Stimulated activated CD8-positive, alpha-beta memory T cell treated with anti-CD3 and anti-CD28 coated beads, Interleukin-7, amount 100 ng/mL, for 48 hours (primary cell): ENCODE results near the gene AHCTF1.
"Not testable (repeated sequence)": the region's sequence is repeated elsewhere in the genome, so short reads cannot be mapped to it uniquely, and the experiment has no call there.

Experiments
- DNase-seq, 2 donors: peaks; one replicate each; pipeline ENCODE4 v3.0.0-alpha.2; 2020; ENCODE audit warnings: low read depth in 1 of 2; ENCODE audit errors: extremely low read depth in 1 of 2

Gene AHCTF1

DNA sequence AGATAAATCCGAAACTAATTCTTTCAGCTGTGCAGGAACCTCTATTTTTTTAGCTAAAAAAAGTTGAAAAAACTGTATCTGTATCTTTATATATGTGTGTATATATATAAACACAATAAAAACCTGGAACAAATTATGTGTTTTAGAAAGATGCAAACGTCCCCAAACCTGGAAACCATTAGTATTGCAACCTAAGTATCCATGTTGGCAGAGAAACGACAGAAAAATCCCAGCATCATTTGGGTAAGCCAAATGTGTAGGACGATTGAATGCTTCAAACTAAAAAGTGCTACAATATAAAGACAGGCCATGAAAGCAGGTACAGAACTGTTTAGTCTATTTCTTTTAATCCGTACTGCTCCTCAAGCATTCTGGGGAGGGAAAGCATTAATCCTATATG, 87.9 kb downstream of the AHCTF1 start:
- DNase-seq: no peak

DNA sequence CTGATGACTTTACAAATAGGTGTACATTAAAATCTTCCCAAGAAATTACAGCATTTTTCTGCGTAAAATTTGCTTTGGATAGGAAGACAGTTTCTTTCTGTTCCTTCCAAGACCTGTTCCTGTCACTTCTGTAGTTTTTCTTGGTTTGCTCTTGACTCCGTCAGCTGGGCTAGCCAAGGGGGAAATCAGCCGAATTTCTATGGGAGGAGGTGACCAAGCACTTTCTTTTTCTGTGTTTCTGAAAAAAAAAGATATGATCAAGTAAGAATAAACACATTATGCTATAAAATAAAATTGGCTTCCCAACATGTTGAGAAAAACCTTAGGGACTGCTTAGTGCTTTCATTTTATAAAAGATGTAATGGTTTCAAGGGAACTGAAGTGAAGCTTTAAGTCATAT, 91.0 kb downstream of the AHCTF1 start:
- DNase-seq: not testable (repeated sequence)

DNA sequence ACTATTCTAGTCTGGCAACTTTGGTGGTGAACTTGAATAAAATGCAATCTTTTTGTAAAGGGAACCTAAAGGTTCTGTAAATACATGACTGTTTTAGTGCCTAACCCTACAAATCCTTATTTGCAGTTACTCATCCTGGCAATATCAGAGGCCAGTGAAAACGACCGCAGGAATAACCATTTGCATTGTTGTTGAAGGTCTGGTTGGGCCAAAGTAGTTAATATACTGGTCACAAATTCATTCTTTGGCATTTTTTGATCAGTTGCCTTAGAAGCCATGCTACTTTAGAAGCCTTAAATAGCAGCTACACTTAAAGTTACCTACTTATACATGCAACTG, 93.7 kb downstream of the AHCTF1 start:
- DNase-seq: no peak

DNA sequence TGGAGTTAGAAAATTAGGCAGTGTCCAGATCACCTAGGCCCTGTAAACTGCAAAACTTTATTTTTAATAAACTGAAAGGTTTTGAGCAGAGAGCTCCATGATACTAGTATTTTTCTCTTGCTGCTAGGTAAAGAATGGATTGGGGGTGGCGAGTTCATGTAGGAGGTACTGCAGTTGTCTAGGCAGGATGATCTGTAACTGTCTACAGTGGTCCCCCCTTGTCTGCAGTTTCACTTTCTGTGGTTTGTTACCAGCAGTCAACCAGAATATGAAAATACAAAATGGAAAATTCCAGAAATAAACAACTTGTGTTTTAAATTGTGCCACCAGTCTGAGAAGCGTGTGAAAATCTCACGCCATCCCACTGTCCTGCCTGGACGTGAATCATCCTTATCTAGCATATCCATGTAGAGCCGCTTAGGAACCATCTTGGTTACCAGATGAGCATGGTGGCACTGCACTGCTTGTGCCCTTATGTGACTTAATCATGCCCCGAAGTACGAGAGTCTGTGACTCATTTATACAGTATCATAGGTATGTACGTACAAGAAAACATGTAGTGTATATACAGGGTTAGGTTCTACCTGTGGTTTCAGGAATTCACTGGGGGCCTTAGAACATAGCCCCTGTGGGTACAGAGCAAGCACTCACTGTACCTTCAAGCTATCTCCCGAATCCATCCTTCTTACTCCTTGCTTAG, 94.2 kb downstream of the AHCTF1 start:
- no peak for DNase-seq

DNA sequence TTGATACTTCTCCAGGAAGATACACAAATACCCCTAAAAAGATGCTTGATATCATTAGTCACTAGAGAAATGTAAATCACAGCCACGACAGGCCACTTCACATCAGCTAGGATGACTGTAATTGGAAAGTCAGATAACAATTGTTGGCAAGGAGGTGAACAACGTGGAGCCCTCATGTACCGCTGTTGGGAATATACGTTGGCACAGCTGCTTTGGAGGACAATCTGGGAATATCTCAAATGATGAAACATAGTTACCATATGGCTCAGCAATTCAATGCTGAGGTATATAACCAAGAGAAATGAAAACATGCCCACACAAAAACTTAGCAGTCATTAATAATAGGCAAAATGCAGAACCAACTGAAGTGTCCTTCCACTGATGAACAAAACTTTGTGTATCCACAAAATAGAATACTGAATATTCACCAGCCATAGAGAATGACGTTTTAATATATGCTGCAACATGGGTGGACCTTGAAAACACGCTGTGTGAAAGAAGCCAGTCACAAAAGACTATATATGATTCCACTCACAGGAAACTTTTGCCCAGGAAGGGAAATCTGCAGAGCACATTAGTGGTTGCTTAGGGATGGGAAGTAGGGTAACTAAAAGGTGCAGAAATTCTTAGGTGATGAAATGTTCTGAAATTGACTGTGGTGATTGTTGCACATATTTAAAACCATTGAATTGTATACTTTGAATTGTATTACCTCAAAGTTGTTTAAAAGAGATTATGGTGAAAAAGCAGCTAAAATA, 95.4 kb downstream of the AHCTF1 start:
- DNase-seq: no peak

DNA sequence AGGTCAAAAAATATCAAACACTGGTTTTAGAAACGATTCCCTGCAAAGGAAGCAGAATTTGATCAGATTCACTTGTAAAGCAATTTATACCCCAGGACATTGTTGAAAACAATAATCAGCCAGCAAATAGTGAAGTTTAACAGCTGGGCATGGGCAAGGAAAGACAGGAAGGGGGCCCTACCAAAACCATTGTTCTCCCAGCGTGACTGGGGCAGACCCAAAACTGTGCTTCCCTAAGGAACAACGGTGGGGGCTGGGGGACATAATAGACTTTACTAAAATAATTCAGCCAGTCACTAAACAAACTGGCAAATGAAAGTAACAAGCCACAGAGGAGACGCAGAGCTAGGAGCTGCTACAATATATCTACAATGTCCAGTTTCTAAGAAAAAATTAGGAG, 100.2 kb downstream of the AHCTF1 start:
- DNase-seq: no peak

DNA sequence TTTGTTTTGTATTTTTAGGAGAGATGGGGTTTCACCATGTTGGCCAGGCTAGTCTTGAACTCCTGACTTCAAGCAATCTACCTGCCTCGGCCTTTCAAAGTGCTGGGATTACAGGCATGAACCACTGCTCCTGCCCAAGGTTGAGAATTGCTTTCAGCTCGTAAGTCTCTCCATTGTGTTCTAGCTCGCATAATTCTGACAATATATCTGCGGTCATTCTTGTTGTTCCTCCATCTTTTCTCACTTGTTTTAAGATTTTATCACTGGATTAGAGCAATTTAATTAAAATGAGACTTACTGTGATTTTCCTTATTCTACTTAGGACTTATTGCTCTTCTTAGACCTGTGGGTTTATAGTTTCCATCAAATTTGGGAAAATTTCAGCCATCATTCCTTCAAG, 102.9 kb downstream of the AHCTF1 start:
- DNase-seq: no peak

DNA sequence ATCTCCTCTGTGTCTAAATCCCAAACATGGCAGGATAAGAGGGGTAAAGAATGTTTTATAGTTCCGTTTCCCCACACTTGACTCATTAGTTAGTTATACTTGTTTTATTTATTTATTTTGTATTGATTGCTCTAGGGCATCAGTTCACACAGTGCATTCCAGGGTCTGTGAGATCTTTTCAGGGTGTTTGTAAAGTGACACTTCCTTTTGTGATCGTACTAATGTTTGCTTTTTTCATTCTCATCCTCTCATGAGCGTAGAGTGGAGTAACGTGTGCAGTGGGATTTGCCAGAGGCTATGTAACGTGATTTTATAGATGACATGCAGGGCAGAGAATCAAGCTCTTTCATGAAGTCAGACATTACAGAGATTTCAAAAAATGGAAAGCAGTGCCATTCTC, 104.4 kb downstream of the AHCTF1 start:
- no peak for DNase-seq

DNA sequence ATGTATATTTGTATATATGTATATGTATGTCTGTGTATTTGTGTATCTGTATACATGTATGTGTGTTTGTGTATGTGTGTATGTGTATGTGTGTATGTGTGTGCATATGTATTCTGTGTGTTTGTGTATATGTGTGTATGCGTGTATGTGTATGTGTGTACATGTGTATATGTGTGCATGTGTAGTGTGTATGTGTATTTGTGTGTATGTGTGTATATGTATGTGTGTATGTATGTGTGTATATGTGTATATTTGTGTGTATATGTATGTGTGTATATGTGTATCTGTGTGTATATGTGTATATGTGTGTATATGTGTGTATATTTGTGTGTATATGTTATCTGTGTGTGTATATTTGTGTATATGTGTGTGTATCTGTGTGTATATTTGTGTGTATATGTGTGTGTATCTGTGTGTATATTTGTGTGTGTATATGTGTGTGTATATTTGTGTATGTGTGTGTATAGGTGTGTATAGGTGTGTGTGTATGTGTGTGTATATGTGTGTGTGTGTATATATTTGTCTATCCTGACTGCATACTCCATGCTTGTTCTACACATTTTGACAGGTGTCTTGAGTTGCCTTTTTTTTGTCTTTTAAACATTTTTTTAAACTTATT, 106.1 kb downstream of the AHCTF1 start:
- no peak for DNase-seq

DNA sequence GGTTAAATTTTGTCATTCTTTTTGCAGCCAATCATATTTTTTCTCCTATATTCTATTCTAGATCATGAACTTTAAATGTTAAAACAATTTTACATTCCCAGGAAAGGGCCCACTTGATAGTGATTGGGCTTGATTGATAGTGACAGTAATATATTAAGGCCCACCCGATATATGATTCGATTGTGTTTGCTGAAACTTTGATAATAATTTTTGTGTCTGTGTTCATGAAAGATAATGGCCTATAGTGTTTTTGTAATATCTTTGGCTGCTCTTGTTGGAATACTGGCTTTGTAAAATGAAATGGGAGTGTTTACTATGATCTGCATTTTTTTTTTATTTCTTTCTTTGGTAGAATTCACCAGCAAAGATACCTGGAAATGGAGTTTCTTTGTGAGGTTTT, 107.2 kb downstream of the AHCTF1 start:
- no peak for DNase-seq

DNA sequence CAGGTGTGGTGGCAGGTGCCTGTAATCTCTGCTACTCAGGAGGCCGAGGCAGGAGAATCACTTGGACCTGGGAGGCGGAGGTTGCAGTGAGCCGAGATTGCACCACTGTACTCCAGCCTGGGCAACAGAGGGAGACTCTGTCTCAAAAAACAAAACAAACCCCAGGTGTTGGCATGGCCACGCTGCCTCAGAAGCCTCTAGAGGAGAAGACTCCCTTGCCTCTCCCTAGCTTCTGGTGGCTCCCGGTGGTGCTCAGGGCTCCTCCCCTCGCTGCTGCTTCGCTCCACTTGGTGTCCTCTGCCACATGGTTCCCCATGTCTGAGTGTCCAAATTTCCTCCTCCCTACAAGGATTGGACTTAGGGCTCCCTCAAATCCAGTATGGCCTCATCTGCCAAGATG, 109.6 kb downstream of the AHCTF1 start:
- not testable (repeated sequence) for DNase-seq

DNA sequence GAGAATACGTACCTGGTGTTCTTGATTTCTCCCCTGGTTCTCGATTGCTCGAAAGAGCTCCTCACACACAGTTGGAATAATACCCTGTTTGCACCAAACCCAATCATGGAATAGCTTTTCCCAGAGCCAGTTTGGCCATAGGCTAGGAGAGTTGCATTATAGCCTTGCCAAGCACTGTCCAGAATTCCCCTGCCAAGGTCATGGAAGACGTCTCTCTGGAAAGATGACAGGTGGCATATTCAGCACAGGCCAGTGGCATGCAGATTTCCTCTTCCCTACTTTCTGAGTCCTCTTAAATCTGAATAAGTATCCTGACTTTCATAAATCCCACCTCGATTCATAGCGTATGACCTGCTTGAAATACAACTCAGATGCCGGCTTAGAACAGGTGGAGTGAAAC, 111.1 kb downstream of the AHCTF1 start:
- DNase-seq: no peak

DNA sequence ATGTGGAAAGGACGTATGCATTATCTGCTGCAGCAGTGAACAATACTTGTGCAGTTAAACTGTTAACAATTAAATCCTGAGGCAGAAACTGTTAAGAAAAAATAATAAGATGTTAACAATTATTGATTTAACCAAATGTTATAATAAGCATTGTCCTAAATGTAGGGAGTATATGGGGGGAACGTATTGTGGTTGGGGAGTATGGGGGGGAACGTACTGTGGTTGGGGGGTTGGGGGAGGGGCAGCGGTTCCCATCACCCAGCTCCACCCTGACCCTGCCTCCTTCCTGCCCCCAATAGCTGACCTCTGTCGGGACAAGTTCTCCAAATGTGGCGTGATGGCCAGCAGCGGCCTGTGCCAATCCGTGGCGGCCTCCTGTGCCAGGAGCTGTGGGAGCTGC, 114.0 kb downstream of the AHCTF1 start:
- DNase-seq: not testable (repeated sequence)

DNA sequence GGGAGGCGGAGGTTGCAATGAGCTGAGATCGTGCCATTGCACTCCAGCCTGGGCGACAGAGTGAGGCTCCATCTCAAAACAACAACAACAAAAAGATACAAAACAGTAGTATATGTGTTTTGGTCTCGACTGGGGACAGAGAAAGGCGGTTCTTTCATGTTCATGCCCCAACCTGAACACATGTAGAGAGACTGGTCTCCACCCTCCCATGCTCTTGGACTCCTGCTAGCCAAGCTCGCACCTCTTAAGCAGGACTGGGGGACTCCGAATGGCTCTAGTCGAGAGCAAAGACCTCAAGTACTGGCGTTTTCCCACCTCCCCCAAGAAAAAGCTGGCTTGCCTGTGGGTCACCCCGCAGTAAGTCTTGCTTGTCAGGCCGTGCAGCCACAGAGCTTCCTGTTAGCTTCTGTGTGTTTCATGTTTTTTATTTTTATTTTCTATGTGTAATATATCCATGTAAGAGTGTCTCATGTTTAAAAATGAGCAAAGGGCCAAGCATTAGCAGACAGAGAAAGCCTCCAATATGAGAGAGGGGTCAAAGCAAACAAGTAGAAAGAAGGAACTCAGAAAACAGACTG, 116.0 kb downstream of the AHCTF1 start:
- no peak for DNase-seq

DNA sequence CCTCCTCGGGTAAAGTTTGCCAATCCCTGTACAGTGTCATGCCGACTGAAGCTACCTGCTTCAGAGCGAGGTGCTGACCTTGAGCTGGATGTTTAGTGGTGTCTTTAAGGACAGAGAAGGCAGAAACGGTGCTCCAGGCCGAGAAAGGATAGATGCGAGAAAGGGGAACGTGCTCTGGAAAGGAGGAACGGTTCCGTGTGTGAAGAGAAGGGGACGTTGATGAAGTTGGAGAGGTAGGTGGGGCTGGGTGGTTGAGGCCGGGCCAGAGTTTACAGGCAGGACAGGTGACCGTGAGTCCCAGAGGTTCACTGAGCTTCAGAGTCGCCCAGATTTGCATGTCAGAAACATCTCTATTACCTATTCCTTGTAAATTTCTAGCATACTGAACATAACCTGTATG, 116.9 kb downstream of the AHCTF1 start:
- DNase-seq: no peak

DNA sequence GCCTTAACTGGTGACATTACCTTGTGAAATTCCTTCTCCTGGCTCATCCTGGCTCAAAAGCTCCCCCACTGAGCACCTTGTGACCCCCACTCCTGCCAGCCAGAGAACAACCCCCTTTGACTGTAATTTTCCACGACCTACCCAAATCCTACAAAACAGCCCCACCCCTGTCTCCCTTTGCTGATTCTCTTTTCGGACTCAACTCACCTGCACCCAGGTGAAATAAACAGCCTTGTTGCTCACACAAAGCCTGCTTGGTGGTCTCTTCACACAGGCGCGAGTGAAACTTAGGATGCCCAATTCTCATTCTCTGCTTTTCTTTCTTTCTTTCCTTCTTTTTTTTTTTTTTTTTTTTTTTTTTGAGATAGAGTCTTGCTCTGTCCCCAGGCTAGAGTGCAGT, 118.4 kb downstream of the AHCTF1 start:
- not testable (repeated sequence) for DNase-seq

DNA sequence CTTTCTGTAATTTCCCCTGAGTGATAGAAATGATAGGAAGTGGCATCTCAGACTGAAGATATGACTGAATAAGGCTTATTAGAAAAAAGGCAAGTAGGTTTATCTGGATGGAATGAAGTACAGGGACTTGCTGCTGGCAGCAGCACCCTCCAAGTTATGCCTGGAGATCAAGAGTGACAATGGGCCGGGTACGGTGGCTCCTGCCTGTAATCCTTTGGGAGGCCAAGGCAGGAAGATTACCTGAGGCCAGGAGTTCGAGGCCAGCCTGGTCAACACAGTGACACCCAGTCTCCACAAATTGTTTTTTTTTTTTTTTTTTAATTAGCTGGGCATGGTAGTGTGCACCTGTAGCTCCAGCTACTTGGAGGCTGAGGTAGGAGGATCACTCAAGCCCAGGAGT, 119.8 kb downstream of the AHCTF1 start:
- no peak for DNase-seq

DNA sequence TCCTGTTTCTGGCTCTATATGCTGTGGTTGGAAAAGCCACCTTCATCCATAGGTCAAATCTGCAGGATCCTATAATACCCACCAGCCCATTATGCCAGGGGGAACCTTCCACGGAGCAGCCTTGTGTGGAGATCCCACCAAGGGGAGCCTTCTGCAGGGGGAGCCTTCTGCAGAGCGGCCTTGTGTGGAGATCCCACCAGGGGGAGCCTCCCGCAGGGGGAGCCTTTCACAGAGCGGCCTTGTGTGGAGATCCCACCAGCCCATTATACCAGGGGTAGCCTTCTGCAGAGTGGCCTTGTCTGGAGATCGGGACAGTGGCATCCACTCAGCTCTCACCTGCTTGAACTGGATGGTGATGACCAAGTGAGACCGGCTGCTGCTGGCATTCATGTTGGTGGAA, 122.3 kb downstream of the AHCTF1 start:
- DNase-seq: no peak

DNA sequence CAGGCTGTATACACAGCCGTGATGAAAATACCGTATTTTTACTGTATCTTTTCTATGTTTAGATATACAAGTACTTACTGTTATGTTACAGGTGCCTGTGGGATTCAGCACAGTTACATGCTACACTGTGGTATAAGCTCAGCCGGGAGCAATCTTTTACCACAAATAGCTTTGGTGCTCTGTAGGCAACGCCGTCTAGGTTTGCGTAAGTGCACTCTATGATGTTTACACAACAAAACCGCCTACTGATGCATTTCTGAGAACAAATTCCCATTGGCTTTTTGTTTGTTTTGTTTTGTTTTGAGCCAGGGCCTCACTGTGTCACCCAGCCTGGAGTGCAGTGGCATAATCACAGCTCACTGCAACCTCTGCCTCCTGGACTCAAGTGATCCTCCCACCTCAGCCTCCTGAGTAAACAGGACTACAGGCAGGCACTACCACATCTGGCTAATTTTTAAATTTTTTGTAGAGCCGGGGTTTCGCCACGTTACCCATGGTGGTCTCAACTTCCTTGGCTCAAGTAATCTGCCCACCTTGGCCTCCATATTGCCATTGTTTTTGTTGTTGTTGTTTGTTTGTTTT, 126.5 kb downstream of the AHCTF1 start:
- no peak for DNase-seq

DNA sequence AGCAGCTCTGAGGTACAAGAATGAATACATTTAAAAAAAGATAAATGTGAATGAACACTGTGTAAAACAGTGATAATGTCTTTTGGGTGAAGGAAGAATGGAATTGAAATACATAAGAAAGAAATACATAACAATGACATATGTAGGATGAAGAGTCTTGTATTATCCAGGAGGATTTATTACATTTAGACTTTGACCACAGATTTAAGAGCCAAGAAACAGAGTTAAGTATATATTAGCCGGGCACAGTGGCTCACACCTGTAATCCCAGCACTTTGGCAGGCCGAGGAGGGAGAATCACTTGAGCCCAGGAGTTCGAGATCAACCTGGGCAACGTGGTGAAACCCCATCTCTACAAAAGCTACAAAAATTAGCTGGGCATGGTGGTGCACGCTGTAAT, 127.9 kb downstream of the AHCTF1 start:
- no peak for DNase-seq

DNA sequence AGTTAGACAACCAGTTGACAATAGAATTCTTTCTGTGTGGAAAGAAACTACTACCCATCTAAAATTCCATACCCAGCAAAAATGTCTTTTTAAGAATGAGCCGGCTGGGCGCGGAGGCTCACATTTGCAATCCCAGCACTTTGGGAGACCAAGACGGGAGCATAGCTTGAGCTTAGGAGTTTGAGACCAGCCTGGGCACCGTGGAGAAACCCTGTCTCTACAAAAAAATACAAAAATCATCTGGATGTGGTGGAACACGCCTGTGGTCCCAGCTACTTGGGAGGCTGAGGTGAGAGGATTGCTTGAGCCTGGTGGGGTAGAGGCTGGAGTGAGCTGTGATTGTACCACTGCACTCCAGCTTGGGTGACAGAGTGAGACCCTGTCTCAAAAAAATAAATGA, 128.4 kb downstream of the AHCTF1 start:
- DNase-seq: no peak
